K562 (cell line): ENCODE measurements around the gene SYNGR3. TPM values are rescaled to one million over a fixed set of nuclear protein-coding genes. Genes with fewer than 3 reads are reported as not detected.
A peak's percentile ranks its signal among the peaks of the same experiment; 100 is the strongest.

ENCODE experiments used
- ARID4B ChIP-seq: sonication (generic); formaldehyde crosslinking; IDR thresholded peaks from 2 replicates; pipeline ENCODE4 v1.8.0; 2022; ENCODE audit warnings: mild to moderate bottlenecking, missing genetic modification reagents
- CBFB ChIP-seq: sonication (generic); formaldehyde crosslinking; IDR thresholded peaks from 2 replicates; pipeline ENCODE4 v1.4.0; 2020; ENCODE audit warnings: mild to moderate bottlenecking, missing genetic modification reagents
- CEBPB ChIP-seq: fragments of 450-650 bp; IDR thresholded peaks from 2 replicates; pipeline ENCODE4 v1.6.1; 2016; ENCODE audit warnings: missing genetic modification characterization, missing compliant biosample characterization
- CUX1 ChIP-seq: fragments of 200-800 bp; sonication (Bioruptor generic); IDR thresholded peaks from 2 replicates; pipeline ENCODE4 v1.6.1; 2016; ENCODE audit warnings: missing genetic modification characterization, missing compliant biosample characterization
- RREB1 ChIP-seq: fragments of 250-450 bp; sonication (Bioruptor Pico); IDR thresholded peaks from 2 replicates; pipeline ENCODE4 v1.4.0; 2020
- TSC22D4 ChIP-seq: fragments of 450-650 bp; IDR thresholded peaks from 2 replicates; pipeline ENCODE4 v1.6.1; 2016; ENCODE audit warnings: missing genetic modification characterization, missing biosample characterization, control low read depth
- ZNF280B ChIP-seq: fragments of 250-450 bp; sonication (Bioruptor Pico); IDR thresholded peaks from 2 replicates; pipeline ENCODE4 v1.5.1; 2021; ENCODE audit warnings: mild to moderate bottlenecking
- ZNF316 ChIP-seq: fragments of 450-650 bp; IDR thresholded peaks from 2 replicates; pipeline ENCODE4 v1.6.1; 2016
- ZNF644 ChIP-seq: fragments of 200-800 bp; sonication (Bioruptor generic); IDR thresholded peaks from 2 replicates; pipeline ENCODE4 v1.6.1; 2016; ENCODE audit warnings: low read depth, missing genetic modification characterization, missing compliant biosample characterization
- ZNF77 ChIP-seq: fragments of 250-450 bp; sonication (Bioruptor Pico); IDR thresholded peaks from 2 replicates; pipeline ENCODE4 v1.5.0; 2020
- polyA plus RNA-seq, 8 experiments: library from polyadenylated mRNA; depleted of rRNA in 4 of 8; stranded (reverse) in 5 of 8; unstranded in 3 of 8; fragments of >200 nt; fragmentation: Nextera tagmentation in 2 of 8; fragmentation: Illumina TruSeq in 1 of 8; extraction: Ambion mirVana in 2 of 8; extraction: Trizol in 1 of 8; gene quantifications; 2 replicates each; pipeline versions ENCODE4 v1.2.1 to v1.2.3, GENCODE V29; 2011 to 2014; ENCODE audit warnings: inconsistent platforms in 1 of 8, missing spikeins in 1 of 8
- total RNA-seq, 7 experiments: library from RNA; depleted of rRNA in 6 of 7; stranded (reverse); fragments of >200 nt in 6 of 7; fragmentation: Illumina TruSeq in 2 of 7; extraction: Trizol in 2 of 7; gene quantifications; 2 replicates each; pipeline versions ENCODE4 v1.2.1 to v1.2.3, GENCODE V29; 2011 to 2021; ENCODE audit warnings: low replicate concordance in 1 of 7

The SYNGR3 gene
- total and polyA plus RNA-seq, 9 of the 15 experiments (the other 6 are each of a cell fraction or from before 2014, with no cell fraction given) = 3.7 to 69.2 (median 36.3) TPM

GRCh38 chr16:1983544-1984346 lies 6.0 kb upstream of the SYNGR3 start, which contains the start of gene GFER (continued):
- no peak for TF ChIP-seq CUX1 (CRISPR knock-in tag)
- no peak for TF ChIP-seq ZNF77 (CRISPR knock-in tag)
- peak; percentile 93 for TF ChIP-seq CBFB (CRISPR knock-in tag)
- no peak for TF ChIP-seq ZNF316
- TF ChIP-seq TSC22D4 = no peak
- no peak for TF ChIP-seq RREB1 (CRISPR knock-in tag)
- peak; percentile 72 for TF ChIP-seq CEBPB (tag)
- peak; percentile 73 for TF ChIP-seq ARID4B (CRISPR knock-in tag)
- TF ChIP-seq ZNF280B = no peak
- peak; percentile 94 for TF ChIP-seq ZNF644
